Endometrial microvascular endothelial cells (primary cell): Measurements from ENCODE around the gene CHMP1A. TPM values are rescaled to one million over a fixed set of nuclear protein-coding genes. Genes with fewer than 3 reads are reported as not detected.
"Not testable (repeated sequence)": the region's sequence is repeated elsewhere in the genome, so short reads cannot be mapped to it uniquely, and the experiment has no call there.

Experiments used
- in situ Hi-C: cut with HindIII; loops from 2 replicates; pipeline ENCODE4 v1.10.0; 2017; ENCODE audit warnings: low sequenced_read_pairs, low pct_unique_long_range_greater_than_20kb; ENCODE audit errors: inconsistent ontology term
- total RNA-seq: library from RNA; depleted of rRNA; stranded (reverse); fragments of >200 nt; gene quantifications from one replicate; pipeline ENCODE4 v1.2.3, GENCODE V29; 2015; ENCODE audit errors: inconsistent ontology term

Gene CHMP1A
- total RNA-seq, 1 donor from 2014 or later, result 110 TPM

GRCh38 chr16:89693931-89694783 is 36.6 kb upstream of the CHMP1A start:
- in situ Hi-C loops, result no loop called here

- in situ Hi-C loops, result no loop called here
Measured at GRCh38 chr16:89693289-89693731, 35.8 kb upstream of the CHMP1A start.

GRCh38 chr16:89691986-89692569 is 34.6 kb upstream of the CHMP1A start:
- in situ Hi-C loops, result no loop called here

GRCh38 chr16:89691231-89691985 is 33.9 kb upstream of the CHMP1A start:
- in situ Hi-C loops, result no loop called here

- in situ Hi-C loops, result no loop called here
Measured at GRCh38 chr16:89690392-89690901, 32.9 kb upstream of the CHMP1A start.

GRCh38 chr16:89689621-89690020 is 32.1 kb upstream of the CHMP1A start:
- in situ Hi-C loops, result not testable (repeated sequence)

- in situ Hi-C loops, result no loop called here
Measured at GRCh38 chr16:89689142-89689541, 31.6 kb upstream of the CHMP1A start.

GRCh38 chr16:89688395-89688794 is 30.9 kb upstream of the CHMP1A start:
- in situ Hi-C loops, result no loop called here

- in situ Hi-C loops, result no loop called here
Measured at GRCh38 chr16:89687092-89687940, 29.8 kb upstream of the CHMP1A start.

- in situ Hi-C loops, result no loop called here
Measured at GRCh38 chr16:89686520-89687091, 29.1 kb upstream of the CHMP1A start, which contains the start of gene CDK10. CDK10 (plus strand) TSS chr16:89686689; CDS start chr16:89686711, 22 bp downstream.

GRCh38 chr16:89685916-89686315 is 28.4 kb upstream of the CHMP1A start:
- in situ Hi-C loops, result no loop called here

GRCh38 chr16:89678258-89678657 is 20.8 kb upstream of the CHMP1A start:
- in situ Hi-C loops, result no loop called here

- in situ Hi-C loops, result no loop called here
Measured at GRCh38 chr16:89672177-89672941, 14.9 kb upstream of the CHMP1A start.

- in situ Hi-C loops, result not testable (repeated sequence)
Measured at GRCh38 chr16:89671565-89671964, 14.1 kb upstream of the CHMP1A start.

- in situ Hi-C loops, result no loop called here
Measured at GRCh38 chr16:89670496-89671431, 13.3 kb upstream of the CHMP1A start.

- in situ Hi-C loops, result no loop called here
Measured at GRCh38 chr16:89669755-89670154, 12.2 kb upstream of the CHMP1A start.

GRCh38 chr16:89668790-89669158 is 11.3 kb upstream of the CHMP1A start:
- in situ Hi-C loops, result no loop called here
